ENCODE results near the gene PIAS2. TPM values are rescaled to one million over a fixed set of nuclear protein-coding genes. Genes with fewer than 3 reads are reported as not detected.

PIAS2 gene
- total RNA-seq, 1 donor from 2014 or later: 54.5 TPM

DNA sequence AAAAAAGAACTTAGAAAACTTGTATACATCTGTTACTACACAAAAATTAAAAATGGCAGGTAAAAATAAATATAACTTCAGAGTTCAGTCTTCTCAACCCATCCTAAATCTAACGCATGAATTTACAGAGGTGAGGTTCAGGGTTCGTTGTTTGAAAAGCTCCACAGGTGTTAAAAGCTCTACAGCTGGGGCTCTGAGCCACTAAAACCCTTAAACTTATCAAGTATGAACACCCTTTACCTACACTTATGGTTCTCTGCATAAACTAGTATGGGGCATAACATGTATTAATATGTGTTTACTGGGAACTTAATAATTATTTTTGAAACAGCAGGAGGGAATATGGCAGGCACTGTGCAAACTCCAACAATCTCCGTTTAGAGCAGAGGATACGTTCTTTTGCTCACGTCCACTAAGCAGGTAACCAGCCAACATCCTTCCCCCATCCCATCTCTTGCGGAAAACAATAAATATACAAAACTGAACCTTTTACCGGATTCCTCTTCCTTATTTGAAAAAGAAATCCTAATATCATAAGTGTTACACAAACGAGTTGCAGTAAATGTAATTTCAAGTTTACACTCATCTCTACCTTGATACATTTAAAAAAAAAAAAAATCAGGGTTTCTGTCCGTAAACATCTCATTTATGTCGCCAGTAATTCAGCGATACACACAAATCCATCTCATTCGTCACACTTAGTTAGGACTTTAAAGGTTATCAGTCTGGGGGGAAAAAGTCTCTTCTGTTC is 1.3 kb downstream of the PIAS2 start:
- no peaks in the 10 kb centered on the region for H3K9me3 ChIP-seq
- intact Hi-C loops (cut with DNase I): loop anchor here (2.0 to 10.0 kb wide), 2 partner anchors 31 to 1401 kb away; no protein-coding TSS in a partner anchor
- H3K27ac ChIP-seq: no peak overlapping the region
- H3K4me1 ChIP-seq: peaks cover 0 to 10% of the 10 kb centered on the region in 2 donors
- TF ChIP-seq, protein P1, sequence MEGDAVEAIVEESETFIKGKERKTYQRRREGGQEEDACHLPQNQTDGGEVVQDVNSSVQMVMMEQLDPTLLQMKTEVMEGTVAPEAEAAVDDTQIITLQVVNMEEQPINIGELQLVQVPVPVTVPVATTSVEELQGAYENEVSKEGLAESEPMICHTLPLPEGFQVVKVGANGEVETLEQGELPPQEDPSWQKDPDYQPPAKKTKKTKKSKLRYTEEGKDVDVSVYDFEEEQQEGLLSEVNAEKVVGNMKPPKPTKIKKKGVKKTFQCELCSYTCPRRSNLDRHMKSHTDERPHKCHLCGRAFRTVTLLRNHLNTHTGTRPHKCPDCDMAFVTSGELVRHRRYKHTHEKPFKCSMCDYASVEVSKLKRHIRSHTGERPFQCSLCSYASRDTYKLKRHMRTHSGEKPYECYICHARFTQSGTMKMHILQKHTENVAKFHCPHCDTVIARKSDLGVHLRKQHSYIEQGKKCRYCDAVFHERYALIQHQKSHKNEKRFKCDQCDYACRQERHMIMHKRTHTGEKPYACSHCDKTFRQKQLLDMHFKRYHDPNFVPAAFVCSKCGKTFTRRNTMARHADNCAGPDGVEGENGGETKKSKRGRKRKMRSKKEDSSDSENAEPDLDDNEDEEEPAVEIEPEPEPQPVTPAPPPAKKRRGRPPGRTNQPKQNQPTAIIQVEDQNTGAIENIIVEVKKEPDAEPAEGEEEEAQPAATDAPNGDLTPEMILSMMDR (IDR thresholded peaks at IDR 0.05): no peak
- no peaks in the 10 kb centered on the region for H3K27me3 ChIP-seq
- no peaks in the 10 kb centered on the region for H3K36me3 ChIP-seq
- H3K4me3 ChIP-seq: peak overlapping the region; percentile 73 to 90
- DNase-seq (ENCODE audit: low spot score in 2 of 2): no peak

DNA sequence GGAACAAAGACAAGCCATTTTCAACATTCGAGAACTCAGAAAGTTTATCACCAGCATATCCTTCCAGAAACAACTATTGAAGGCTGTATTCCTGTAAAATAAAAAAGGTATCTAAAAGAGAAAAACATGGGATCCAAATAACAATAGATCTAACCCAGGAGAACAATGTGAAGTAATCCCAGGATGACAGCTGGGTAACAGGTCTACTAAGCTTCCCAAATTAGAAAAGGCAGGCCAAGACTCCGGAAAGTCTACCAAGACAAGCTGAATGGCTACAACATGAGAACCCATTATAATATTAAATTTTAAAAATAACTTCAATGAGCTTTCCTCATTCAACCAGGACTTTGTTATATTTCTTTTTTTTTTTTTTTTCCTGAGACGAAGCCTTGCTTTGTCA is 6.5 kb downstream of the PIAS2 start:
- Histone ChIP-seq H3K36me3 (no peaks in the 10 kb centered on the region), H3K27me3 (no peaks in the 10 kb centered on the region), H3K4me1 (peaks cover 0 to 7% of the 10 kb centered on the region in 2 donors), H3K27ac (no peak overlapping the region), H3K4me3 (no peak overlapping the region), H3K9me3 (no peaks in the 10 kb centered on the region)
- intact Hi-C loops (cut with DNase I): loop anchor here (10.0 kb wide), 1 partner anchor 1396 kb away; no protein-coding TSS in a partner anchor
- TF ChIP-seq, protein P1 (IDR thresholded peaks at IDR 0.05): no peak
- no peak for DNase-seq (ENCODE audit: low spot score in 2 of 2)

DNA sequence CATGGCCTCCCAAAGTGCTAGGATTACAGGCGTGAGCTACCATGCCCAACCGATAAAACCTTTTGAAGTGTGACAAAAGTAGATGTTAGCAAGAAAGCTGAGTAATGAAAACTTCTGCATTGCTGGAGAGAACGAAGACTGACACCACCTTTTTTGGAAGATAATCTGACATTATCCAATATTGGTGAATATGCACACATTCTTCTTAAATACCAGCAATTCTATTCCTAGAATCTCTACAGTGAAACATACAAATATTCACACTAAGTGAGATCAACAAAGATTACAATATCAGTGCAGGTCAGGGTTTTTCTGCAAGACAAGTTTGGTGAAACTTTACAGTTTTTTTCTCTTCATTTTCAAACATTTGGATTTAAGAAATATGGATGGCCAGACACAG is 7.8 kb downstream of the PIAS2 start:
- intact Hi-C loops (cut with DNase I): no loop called here
- Histone ChIP-seq H3K9me3 (peaks cover 0 to 3% of the 10 kb centered on the region in 2 donors), H3K4me1 (no peaks in the 10 kb centered on the region), H3K27me3 (no peaks in the 10 kb centered on the region), H3K4me3 (no peak overlapping the region), H3K27ac (no peak overlapping the region), H3K36me3 (no peaks in the 10 kb centered on the region)
- TF ChIP-seq, protein P1 (IDR thresholded peaks at IDR 0.05): no peak
- DNase-seq (ENCODE audit: low spot score in 2 of 2): no peak

DNA sequence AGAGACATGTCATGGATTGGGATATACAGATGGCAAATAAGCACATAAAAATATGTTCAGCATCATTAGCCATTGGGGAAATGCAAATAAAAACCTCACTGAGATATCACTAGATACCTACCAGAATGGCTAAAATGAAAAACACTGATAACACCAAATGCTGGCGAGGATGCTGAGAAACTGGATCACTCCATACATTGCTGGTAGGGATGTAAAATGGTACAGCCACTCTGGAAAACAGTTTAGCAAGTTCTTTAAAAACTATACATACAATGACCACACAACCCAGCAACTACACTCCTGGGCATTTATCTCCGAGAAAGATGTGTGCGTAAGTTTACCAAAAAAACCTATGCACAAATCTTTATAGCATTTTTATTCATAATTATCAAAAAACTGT is 13.9 kb downstream of the PIAS2 start:
- intact Hi-C loops (cut with DNase I): no loop called here
- H3K4me1 ChIP-seq: peaks cover 0 to 6% of the 10 kb centered on the region in 2 donors
- H3K36me3 ChIP-seq: no peaks in the 10 kb centered on the region
- no peak overlapping the region for H3K27ac ChIP-seq
- no peaks in the 10 kb centered on the region for H3K27me3 ChIP-seq
- TF ChIP-seq, protein P1 (IDR thresholded peaks at IDR 0.05): no peak
- H3K4me3 ChIP-seq: no peak overlapping the region
- H3K9me3 ChIP-seq: peaks cover 0 to 3% of the 10 kb centered on the region in 2 donors
- DNase-seq (ENCODE audit: low spot score in 2 of 2): no peak

DNA sequence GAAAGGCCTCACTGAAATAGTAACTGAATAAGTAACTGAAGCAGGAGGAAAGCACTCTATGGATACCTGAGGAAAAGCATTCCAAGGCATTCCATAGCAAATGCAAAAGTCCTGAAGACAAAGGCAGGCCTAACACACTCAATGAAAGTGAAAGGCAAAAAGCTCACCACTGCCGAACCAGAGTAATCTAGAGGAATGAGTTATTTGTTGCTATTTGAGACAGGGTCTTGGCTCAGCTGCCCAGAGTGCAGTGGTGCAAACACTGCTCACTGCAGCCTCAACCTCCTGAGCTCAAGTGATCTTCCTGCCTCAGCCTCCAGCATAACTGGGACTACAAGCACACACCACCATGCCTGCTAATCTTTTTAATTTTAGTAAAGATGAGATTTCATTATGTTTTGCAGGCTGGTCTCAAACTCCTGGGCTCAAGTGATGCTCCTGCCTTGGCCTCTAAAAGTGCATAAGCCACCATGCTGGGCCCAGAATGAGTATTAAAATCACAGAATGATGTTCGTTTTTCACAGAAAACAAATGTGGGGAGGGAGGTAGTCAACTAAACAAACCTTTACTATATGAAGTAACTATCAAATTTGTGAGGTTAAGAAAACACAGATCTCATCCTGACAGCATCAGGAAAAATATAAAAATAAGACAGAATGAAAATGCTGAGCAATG is 17.9 kb downstream of the PIAS2 start:
- H3K27me3 ChIP-seq: no peaks in the 10 kb centered on the region
- H3K4me3 ChIP-seq: no peak overlapping the region
- no peak overlapping the region for H3K27ac ChIP-seq
- TF ChIP-seq, protein P1 (IDR thresholded peaks at IDR 0.05): no peak
- H3K36me3 ChIP-seq: no peaks in the 10 kb centered on the region
- intact Hi-C loops (cut with DNase I): no loop called here
- H3K9me3 ChIP-seq: no peaks in the 10 kb centered on the region
- peaks cover 0 to 6% of the 10 kb centered on the region in 2 donors for H3K4me1 ChIP-seq
- DNase-seq (ENCODE audit: low spot score in 2 of 2): no peak

Data from ascending aorta (tissue), 2 donors.